Muscle of leg (tissue), 11 donors: ENCODE data around the gene CALML3. TPM values are rescaled to one million over a fixed set of nuclear protein-coding genes. Genes with fewer than 3 reads are reported as not detected.

Experiments
- DNase-seq: peaks from one replicate; pipeline ENCODE4 v3.0.0; 2013
- H3K27ac ChIP-seq: one replicate; pipeline ENCODE4 v1.5.1; 2013; ENCODE audit warnings: mild to moderate bottlenecking, low read length, control low read depth
- H3K27me3 ChIP-seq: one replicate; pipeline ENCODE4 v1.6.1; 2013; ENCODE audit warnings: low read length; ENCODE audit not compliant: control insufficient read depth, insufficient read depth
- H3K36me3 ChIP-seq: one replicate; pipeline ENCODE4 v1.6.1; 2013; ENCODE audit warnings: low read length; ENCODE audit not compliant: control insufficient read depth, insufficient read depth
- H3K4me1 ChIP-seq: one replicate; pipeline ENCODE4 v1.6.1; 2013; ENCODE audit warnings: low read length; ENCODE audit not compliant: control insufficient read depth, insufficient read depth
- H3K4me3 ChIP-seq: one replicate; pipeline ENCODE4 v1.5.1; 2013; ENCODE audit warnings: low read length, control low read depth
- H3K9me3 ChIP-seq: replicated peaks from 2 replicates; pipeline ENCODE4 v1.6.1; 2013; ENCODE audit warnings: low read depth, low read length; ENCODE audit not compliant: control insufficient read depth
- WGBS: methylation state at CpG from one replicate; pipeline ENCODE4 v1.1.5; 2013; ENCODE audit warnings: missing lambda C conversion rate; ENCODE audit not compliant: insufficient coverage; 5-methylcytosine and 5-hydroxymethylcytosine counted together
- polyA plus RNA-seq, 8 donors: library from polyadenylated mRNA; unstranded; fragments of 120-200 nt; gene quantifications; one replicate each; pipeline versions ENCODE4 v1.2.1 to v1.2.3, GENCODE V29; 2013; ENCODE audit warnings: inconsistent platforms in 1 of 8, low replicate concordance in 1 of 8; ENCODE audit not compliant: insufficient read length in 8 of 8, insufficient read depth in 1 of 8
- total RNA-seq: library from RNA; stranded (reverse); fragments of 120-200 nt; gene quantifications from one replicate; pipeline ENCODE4 v1.2.4, GENCODE V29; 2013

CALML3 gene
- total and polyA plus RNA-seq, 9 donors: 0.09 to 0.79 (median 0.33) TPM; not detected in 1

- H3K4me1 ChIP-seq: peaks cover 60% of the 10 kb centered on the region
- no peaks in the 10 kb centered on the region for H3K36me3 ChIP-seq
- no peaks in the 10 kb centered on the region for H3K9me3 ChIP-seq
- no peaks in the 10 kb centered on the region for H3K27me3 ChIP-seq
- H3K4me3 ChIP-seq: no peak overlapping the region
- whole genome bisulfite sequencing: 74% methylated on average over 29 of the region's 38 CpGs
- peak; percentile 42 for DNase-seq
- H3K27ac ChIP-seq: peak overlapping the region; percentile 80
Observed at GRCh38 chr10:5534051-5534821, 9.5 kb downstream of the CALML3 start.

GRCh38 chr10:5534880-5535856 is 10.4 kb downstream of the CALML3 start:
- peak overlapping the region; percentile 80 for H3K27ac ChIP-seq
- DNase-seq: peak; percentile 90

GRCh38 chr10:5536486-5537081 is 11.8 kb downstream of the CALML3 start:
- no peak for DNase-seq
- H3K27me3 ChIP-seq: no peaks in the 10 kb centered on the region
- peaks cover 2% of the 10 kb centered on the region for H3K9me3 ChIP-seq
- H3K36me3 ChIP-seq: no peaks in the 10 kb centered on the region
- H3K4me1 ChIP-seq: peaks cover 37% of the 10 kb centered on the region
- no peak overlapping the region for H3K27ac ChIP-seq
- no peak overlapping the region for H3K4me3 ChIP-seq
- WGBS: 95% methylated on average over 4 of the region's 7 CpGs

More at GRCh38 chr10:5534880-5535856, 10.4 kb downstream of the CALML3 start:
- WGBS: no CpG with 5 or more reads among the region's 8 CpGs
- Histone ChIP-seq H3K9me3 (no peaks in the 10 kb centered on the region), H3K4me3 (no peak overlapping the region), H3K36me3 (no peaks in the 10 kb centered on the region), H3K27me3 (no peaks in the 10 kb centered on the region), H3K4me1 (peaks cover 51% of the 10 kb centered on the region)

GRCh38 chr10:5537684-5538083 is 12.9 kb downstream of the CALML3 start:
- Histone ChIP-seq H3K27me3 (no peaks in the 10 kb centered on the region), H3K27ac (no peak overlapping the region), H3K4me1 (peaks cover 28% of the 10 kb centered on the region), H3K9me3 (peaks cover 7% of the 10 kb centered on the region), H3K36me3 (no peaks in the 10 kb centered on the region), H3K4me3 (no peak overlapping the region)
- no peak for DNase-seq
- 98% methylated on average over 5 of the region's 6 CpGs for WGBS

- DNase-seq: no peak
- H3K4me3 ChIP-seq: no peak overlapping the region
- 87% methylated on average over 9 of the region's 9 CpGs for WGBS
- no peak overlapping the region for H3K27ac ChIP-seq
- H3K36me3 ChIP-seq: no peaks in the 10 kb centered on the region
- H3K9me3 ChIP-seq: peaks cover 11% of the 10 kb centered on the region
- H3K4me1 ChIP-seq: peaks cover 20% of the 10 kb centered on the region
- H3K27me3 ChIP-seq: no peaks in the 10 kb centered on the region
Observed at GRCh38 chr10:5538446-5538845, 13.7 kb downstream of the CALML3 start.

- H3K27me3 ChIP-seq: no peaks in the 10 kb centered on the region
- WGBS: 76% methylated on average over 15 of the region's 19 CpGs
- peaks cover 11% of the 10 kb centered on the region for H3K9me3 ChIP-seq
- peaks cover 15% of the 10 kb centered on the region for H3K4me1 ChIP-seq
- DNase-seq: no peak
- no peak overlapping the region for H3K4me3 ChIP-seq
- H3K27ac ChIP-seq: no peak overlapping the region
- H3K36me3 ChIP-seq: no peaks in the 10 kb centered on the region
Observed at GRCh38 chr10:5538892-5539651, 14.3 kb downstream of the CALML3 start.

GRCh38 chr10:5540080-5540479 is 15.3 kb downstream of the CALML3 start:
- Histone ChIP-seq H3K4me1 (peaks cover 7% of the 10 kb centered on the region), H3K4me3 (no peak overlapping the region), H3K27ac (no peak overlapping the region), H3K27me3 (no peaks in the 10 kb centered on the region), H3K36me3 (no peaks in the 10 kb centered on the region), H3K9me3 (peaks cover 14% of the 10 kb centered on the region)
- 98% methylated on average over 6 of the region's 9 CpGs for WGBS
- no peak for DNase-seq

- Histone ChIP-seq H3K27me3 (no peaks in the 10 kb centered on the region), H3K4me3 (no peak overlapping the region), H3K4me1 (peaks cover 11% of the 10 kb centered on the region), H3K27ac (no peak overlapping the region), H3K36me3 (no peaks in the 10 kb centered on the region), H3K9me3 (peaks cover 14% of the 10 kb centered on the region)
- DNase-seq: no peak
- no CpG with 5 or more reads among the region's 3 CpGs for WGBS
Observed at GRCh38 chr10:5540891-5541290, 16.1 kb downstream of the CALML3 start.

- H3K9me3 ChIP-seq: peaks cover 14% of the 10 kb centered on the region
- H3K4me1 ChIP-seq: peaks cover 23% of the 10 kb centered on the region
- WGBS: no CpG with 5 or more reads among the region's 1 CpG
- H3K27ac ChIP-seq: no peak overlapping the region
- DNase-seq: no peak
- no peak overlapping the region for H3K4me3 ChIP-seq
- H3K27me3 ChIP-seq: no peaks in the 10 kb centered on the region
- H3K36me3 ChIP-seq: no peaks in the 10 kb centered on the region
Observed at GRCh38 chr10:5542100-5542499, 17.3 kb downstream of the CALML3 start.
